ENCODE data around the gene NTNG1.
"Not testable (repeated sequence)": the region's sequence is repeated elsewhere in the genome, so short reads cannot be mapped to it uniquely, and the experiment has no call there.

The NTNG1 gene

GRCh38 chr1:107145637-107146036 is 4.8 kb downstream of the NTNG1 start:
- no peak for DNase-seq

GRCh38 chr1:107147843-107148242 is 7.0 kb downstream of the NTNG1 start:
- DNase-seq: no peak

- DNase-seq: no peak
Observed at GRCh38 chr1:107149946-107150345, 9.1 kb downstream of the NTNG1 start.

GRCh38 chr1:107151295-107151694 is 10.5 kb downstream of the NTNG1 start:
- DNase-seq: no peak

GRCh38 chr1:107152395-107152794 is 11.6 kb downstream of the NTNG1 start:
- DNase-seq: no peak

- no peak for DNase-seq
Observed at GRCh38 chr1:107153014-107153413, 12.2 kb downstream of the NTNG1 start.

- DNase-seq: no peak
Observed at GRCh38 chr1:107158496-107158895, 17.7 kb downstream of the NTNG1 start.

GRCh38 chr1:107158991-107159390 is 18.2 kb downstream of the NTNG1 start:
- no peak for DNase-seq

GRCh38 chr1:107162745-107163144 is 21.9 kb downstream of the NTNG1 start:
- DNase-seq: no peak

- not testable (repeated sequence) for DNase-seq
Observed at GRCh38 chr1:107164901-107165300, 24.1 kb downstream of the NTNG1 start.

- no peak for DNase-seq
Observed at GRCh38 chr1:107169615-107170014, 28.8 kb downstream of the NTNG1 start.

GRCh38 chr1:107171333-107171732 is 30.5 kb downstream of the NTNG1 start:
- no peak for DNase-seq

GRCh38 chr1:107172450-107173170 is 31.8 kb downstream of the NTNG1 start:
- no peak for DNase-seq

- DNase-seq: no peak
Observed at GRCh38 chr1:107175102-107175909, 34.5 kb downstream of the NTNG1 start.

- DNase-seq: no peak
Observed at GRCh38 chr1:107181253-107181969, 40.6 kb downstream of the NTNG1 start.

- no peak for DNase-seq
Observed at GRCh38 chr1:107183011-107183410, 42.2 kb downstream of the NTNG1 start.

- DNase-seq: no peak
Observed at GRCh38 chr1:107184888-107185287, 44.0 kb downstream of the NTNG1 start.

- DNase-seq: no peak
Observed at GRCh38 chr1:107187399-107187798, 46.6 kb downstream of the NTNG1 start.

- no peak for DNase-seq
Observed at GRCh38 chr1:107188160-107188559, 47.3 kb downstream of the NTNG1 start.

- DNase-seq: no peak
Observed at GRCh38 chr1:107194380-107194779, 53.5 kb downstream of the NTNG1 start.

GRCh38 chr1:107195476-107195875 is 54.6 kb downstream of the NTNG1 start:
- DNase-seq: no peak

- DNase-seq: no peak
Observed at GRCh38 chr1:107196973-107197562, 56.2 kb downstream of the NTNG1 start.

- DNase-seq: no peak
Observed at GRCh38 chr1:107198561-107198960, 57.7 kb downstream of the NTNG1 start.
